OCI-LY1 (cell line): ENCODE data around the gene SH2B3.

Source experiments
- H2AFZ ChIP-seq: fragments of 200-600 bp; sonication (generic), shearing (Covaris generic); 2 replicates; pipeline ENCODE4 v1.6.0; 2014; ENCODE audit warnings: antibody characterized with exemption, mild to moderate bottlenecking, low read length
- H3F3A ChIP-seq: fragments of 200-600 bp; sonication (generic), shearing (Covaris generic); 2 replicates; pipeline ENCODE4 v1.6.0; 2014; ENCODE audit warnings: mild to moderate bottlenecking, antibody characterized with exemption, low read length, moderate library complexity; ENCODE audit not compliant: insufficient read depth
- H3K27ac ChIP-seq: fragments of 200-600 bp; sonication (generic); 2 replicates; pipeline ENCODE4 v1.5.1; 2014; ENCODE audit warnings: low read length, mixed run types, mild to moderate bottlenecking, low read depth; ENCODE audit not compliant: poor library complexity, severe bottlenecking
- H3K27me3 ChIP-seq: fragments of 200-600 bp; sonication (generic); 2 replicates; pipeline ENCODE4 v1.6.0; 2014; ENCODE audit warnings: antibody characterized with exemption, mild to moderate bottlenecking, low read length, moderate library complexity; ENCODE audit not compliant: insufficient read depth
- H3K36me3 ChIP-seq: fragments of 200-600 bp; sonication (generic); 2 replicates; pipeline ENCODE4 v1.6.1; 2014; ENCODE audit warnings: mild to moderate bottlenecking, antibody characterized with exemption, low read length, moderate library complexity, mixed read lengths; ENCODE audit not compliant: insufficient read depth
- H3K4me1 ChIP-seq: fragments of 200-600 bp; sonication (generic); 2 replicates; pipeline ENCODE4 v1.5.1; 2014; ENCODE audit warnings: mild to moderate bottlenecking, low read length, moderate library complexity; ENCODE audit not compliant: insufficient read depth, severe bottlenecking
- H3K4me2 ChIP-seq: fragments of 200-600 bp; sonication (generic), shearing (Covaris generic); 2 replicates; pipeline ENCODE4 v1.6.1; 2014; ENCODE audit warnings: low read length
- H3K4me3 ChIP-seq: fragments of 200-600 bp; sonication (generic); 2 replicates; pipeline ENCODE4 v1.5.1; 2014; ENCODE audit warnings: low read length, low read depth, mild to moderate bottlenecking, mixed read lengths; ENCODE audit not compliant: poor library complexity, severe bottlenecking
- H3K79me2 ChIP-seq: fragments of 200-600 bp; shearing (Covaris generic); 2 replicates; pipeline ENCODE4 v1.6.1; 2016; ENCODE audit warnings: mixed run types, low read length, mixed read lengths; ENCODE audit not compliant: insufficient read depth
- H3K9ac ChIP-seq: fragments of 200-600 bp; sonication (generic), shearing (Covaris generic); 2 replicates; pipeline ENCODE4 v1.6.1; 2014; ENCODE audit warnings: mild to moderate bottlenecking, low read length, mixed read lengths
- H3K9me2 ChIP-seq: fragments of 200-600 bp; sonication (generic), shearing (Covaris generic); 2 replicates; pipeline ENCODE4 v1.6.1; 2014; ENCODE audit warnings: low read depth, mild to moderate bottlenecking, low read length, mixed read lengths
- H3K9me3 ChIP-seq: fragments of 200-600 bp; shearing (Covaris generic); 2 replicates; pipeline ENCODE4 v1.6.1; 2014; ENCODE audit warnings: low read length, mixed read lengths
- H4K20me1 ChIP-seq: fragments of 200-600 bp; sonication (generic), shearing (Covaris generic); 2 replicates; pipeline ENCODE4 v1.6.0; 2016; ENCODE audit warnings: mild to moderate bottlenecking, low read length; ENCODE audit not compliant: insufficient read depth
- CTCF ChIP-seq: fragments of 200-600 bp; sonication (generic), shearing (Covaris generic); IDR thresholded peaks from 2 replicates; pipeline ENCODE4 v1.5.1; 2017; ENCODE audit warnings: mild to moderate bottlenecking, antibody characterized with exemption, low read length, moderate library complexity, mixed read lengths
- EZH2 ChIP-seq: fragments of 200-600 bp; sonication (generic), shearing (Covaris generic); IDR thresholded peaks from 2 replicates; pipeline ENCODE4 v1.8.0; 2017; ENCODE audit warnings: borderline replicate concordance, mixed run types, mild to moderate bottlenecking, antibody characterized with exemption, low read length, moderate library complexity, mixed read lengths

Gene SH2B3

GRCh38 chr12:111441107-111441928 is 35.6 kb downstream of the SH2B3 start:
- no peak overlapping the region for H3K4me3 ChIP-seq
- peaks cover 16% of the 10 kb centered on the region for H3K4me1 ChIP-seq
- H3K27me3 ChIP-seq = no peaks in the 10 kb centered on the region
- no peak for TF ChIP-seq EZH2
- TF ChIP-seq CTCF = no peak
- no peaks in the 10 kb centered on the region for H3K9me3 ChIP-seq
- H3K9ac ChIP-seq = no peak overlapping the region
- H3F3A ChIP-seq = no peaks in the 10 kb centered on the region
- H3K9me2 ChIP-seq = no peaks in the 10 kb centered on the region
- H2AFZ ChIP-seq = no peak overlapping the region
- no peak overlapping the region for H3K4me2 ChIP-seq
- H3K27ac ChIP-seq = no peak overlapping the region
- H4K20me1 ChIP-seq = no peaks in the 10 kb centered on the region
- H3K79me2 ChIP-seq = no peaks in the 10 kb centered on the region
- no peaks in the 10 kb centered on the region for H3K36me3 ChIP-seq

GRCh38 chr12:111442301-111443045 is 36.8 kb downstream of the SH2B3 start:
- H3K4me1 ChIP-seq = peaks cover 16% of the 10 kb centered on the region
- no peak overlapping the region for H3K9ac ChIP-seq
- no peak for TF ChIP-seq CTCF
- TF ChIP-seq EZH2 = no peak
- no peak overlapping the region for H3K4me2 ChIP-seq
- no peak overlapping the region for H2AFZ ChIP-seq
- no peaks in the 10 kb centered on the region for H4K20me1 ChIP-seq
- no peak overlapping the region for H3K4me3 ChIP-seq
- no peaks in the 10 kb centered on the region for H3K27me3 ChIP-seq
- H3K9me2 ChIP-seq = no peaks in the 10 kb centered on the region
- no peak overlapping the region for H3K27ac ChIP-seq
- no peaks in the 10 kb centered on the region for H3K9me3 ChIP-seq
- no peaks in the 10 kb centered on the region for H3K36me3 ChIP-seq
- H3F3A ChIP-seq = no peaks in the 10 kb centered on the region
- no peaks in the 10 kb centered on the region for H3K79me2 ChIP-seq

GRCh38 chr12:111443086-111443485 is 37.4 kb downstream of the SH2B3 start:
- H4K20me1 ChIP-seq = no peaks in the 10 kb centered on the region
- peaks cover 5% of the 10 kb centered on the region; the same call in 1 of the 2 replicates for H3K36me3 ChIP-seq
- no peak overlapping the region for H3K4me3 ChIP-seq
- peaks cover 16% of the 10 kb centered on the region for H3K4me1 ChIP-seq
- no peak overlapping the region for H2AFZ ChIP-seq
- H3K9me3 ChIP-seq = no peaks in the 10 kb centered on the region
- no peaks in the 10 kb centered on the region for H3F3A ChIP-seq
- TF ChIP-seq CTCF (no peak), EZH2 (no peak)
- H3K4me2 ChIP-seq = no peak overlapping the region
- no peaks in the 10 kb centered on the region for H3K27me3 ChIP-seq
- no peak overlapping the region for H3K9ac ChIP-seq
- H3K79me2 ChIP-seq = no peaks in the 10 kb centered on the region
- no peaks in the 10 kb centered on the region for H3K9me2 ChIP-seq
- H3K27ac ChIP-seq = no peak overlapping the region
